DOHH2 (cell line): Measurements from ENCODE around the gene SMC4.

Experiments
- CTCF ChIP-seq: fragments of 200-600 bp; sonication (generic); IDR thresholded peaks from one replicate; pipeline ENCODE4 v1.5.1; 2014; ENCODE audit warnings: antibody characterized with exemption, mild to moderate bottlenecking, low read depth, low read length; ENCODE audit not compliant: poor library complexity, severe bottlenecking
- EZH2phosphoT487 ChIP-seq: fragments of 200-600 bp; sonication (generic); IDR thresholded peaks from 2 replicates; pipeline ENCODE4 v1.6.1; 2017; ENCODE audit warnings: borderline replicate concordance, mild to moderate bottlenecking, antibody characterized with exemption, low read length, moderate library complexity, mixed read lengths

- TF ChIP-seq CTCF, result no peak
- no peak for TF ChIP-seq EZH2phosphoT487
These were observed 36.3 kb downstream of the SMC4 start for GRCh38 chr3:160435747-160436146.
